ENCODE results near the gene SHISA5.
"Not testable (repeated sequence)": the region's sequence is repeated elsewhere in the genome, so short reads cannot be mapped to it uniquely, and the experiment has no call there.

The SHISA5 gene

GRCh38 chr3:48505146-48505545 is 1.2 kb upstream of the SHISA5 start:
- H3K36me3 Mint-ChIP-seq (ENCODE audit: low read depth), result peaks cover 9% of the 10 kb centered on the region
- H3K27me3 Mint-ChIP-seq, result no peaks in the 10 kb centered on the region
- peak overlapping the region; percentile 80 for H3K4me3 Mint-ChIP-seq
- H3K27ac Mint-ChIP-seq, result no peak overlapping the region
- peaks cover 52% of the 10 kb centered on the region for H3K4me1 Mint-ChIP-seq (ENCODE audit: low read depth)
- no peaks in the 10 kb centered on the region for H3K9me3 Mint-ChIP-seq

- Mint-ChIP-seq H3K4me1 (ENCODE audit: low read depth) (peaks cover 52% of the 10 kb centered on the region), H3K27me3 (no peaks in the 10 kb centered on the region), H3K9me3 (no peaks in the 10 kb centered on the region), H3K36me3 (ENCODE audit: low read depth) (peaks cover 14% of the 10 kb centered on the region), H3K27ac (peak overlapping the region; percentile 63), H3K4me3 (peak overlapping the region; percentile 80)
Observed at GRCh38 chr3:48503401-48504050, 448 bp downstream of the SHISA5 start.

- Mint-ChIP-seq H3K36me3 (ENCODE audit: low read depth) (peaks cover 20% of the 10 kb centered on the region), H3K4me1 (ENCODE audit: low read depth) (peaks cover 47% of the 10 kb centered on the region), H3K27ac (no peak overlapping the region), H3K27me3 (no peaks in the 10 kb centered on the region), H3K4me3 (peak overlapping the region; percentile 80), H3K9me3 (no peaks in the 10 kb centered on the region)
Observed at GRCh38 chr3:48502728-48503168, 1.2 kb downstream of the SHISA5 start.

GRCh38 chr3:48502121-48502520 is 1.9 kb downstream of the SHISA5 start:
- peaks cover 20% of the 10 kb centered on the region for H3K36me3 Mint-ChIP-seq (ENCODE audit: low read depth)
- H3K4me3 Mint-ChIP-seq, result peak overlapping the region; percentile 80

GRCh38 chr3:48501196-48501595 is 2.8 kb downstream of the SHISA5 start:
- H3K27me3 Mint-ChIP-seq, result no peaks in the 10 kb centered on the region
- no peaks in the 10 kb centered on the region for H3K9me3 Mint-ChIP-seq
- no peak overlapping the region for H3K4me3 Mint-ChIP-seq
- peaks cover 20% of the 10 kb centered on the region for H3K36me3 Mint-ChIP-seq (ENCODE audit: low read depth)
- peaks cover 38% of the 10 kb centered on the region for H3K4me1 Mint-ChIP-seq (ENCODE audit: low read depth)
- H3K27ac Mint-ChIP-seq, result no peak overlapping the region

More at GRCh38 chr3:48502121-48502520, 1.9 kb downstream of the SHISA5 start:
- H3K9me3 Mint-ChIP-seq, result no peaks in the 10 kb centered on the region
- no peaks in the 10 kb centered on the region for H3K27me3 Mint-ChIP-seq
- peaks cover 41% of the 10 kb centered on the region for H3K4me1 Mint-ChIP-seq (ENCODE audit: low read depth)
- H3K27ac Mint-ChIP-seq, result no peak overlapping the region

- Mint-ChIP-seq H3K27me3 (no peaks in the 10 kb centered on the region), H3K27ac (no peak overlapping the region), H3K4me3 (no peak overlapping the region), H3K36me3 (ENCODE audit: low read depth) (peaks cover 20% of the 10 kb centered on the region), H3K9me3 (no peaks in the 10 kb centered on the region), H3K4me1 (ENCODE audit: low read depth) (peaks cover 35% of the 10 kb centered on the region)
Observed at GRCh38 chr3:48500656-48501055, 3.3 kb downstream of the SHISA5 start.

GRCh38 chr3:48493203-48493501 is 10.8 kb downstream of the SHISA5 start:
- no peaks in the 10 kb centered on the region for H3K4me1 Mint-ChIP-seq (ENCODE audit: low read depth)
- H3K27ac Mint-ChIP-seq, result peak overlapping the region; percentile 31
- no peak overlapping the region for H3K4me3 Mint-ChIP-seq
- H3K36me3 Mint-ChIP-seq (ENCODE audit: low read depth), result peaks cover 15% of the 10 kb centered on the region
- H3K9me3 Mint-ChIP-seq, result no peaks in the 10 kb centered on the region
- H3K27me3 Mint-ChIP-seq, result no peaks in the 10 kb centered on the region

GRCh38 chr3:48492461-48493202 is 11.3 kb downstream of the SHISA5 start:
- H3K27me3 Mint-ChIP-seq, result no peaks in the 10 kb centered on the region
- no peaks in the 10 kb centered on the region for H3K9me3 Mint-ChIP-seq
- no peak overlapping the region for H3K4me3 Mint-ChIP-seq
- H3K36me3 Mint-ChIP-seq (ENCODE audit: low read depth), result peaks cover 13% of the 10 kb centered on the region
- peak overlapping the region; percentile 31 for H3K27ac Mint-ChIP-seq
- H3K4me1 Mint-ChIP-seq (ENCODE audit: low read depth), result no peaks in the 10 kb centered on the region

GRCh38 chr3:48486952-48487351 is 17.0 kb downstream of the SHISA5 start:
- no peaks in the 10 kb centered on the region for H3K36me3 Mint-ChIP-seq (ENCODE audit: low read depth)
- no peaks in the 10 kb centered on the region for H3K9me3 Mint-ChIP-seq
- no peak overlapping the region for H3K27ac Mint-ChIP-seq
- no peaks in the 10 kb centered on the region for H3K27me3 Mint-ChIP-seq
- H3K4me3 Mint-ChIP-seq, result no peak overlapping the region
- H3K4me1 Mint-ChIP-seq (ENCODE audit: low read depth), result no peaks in the 10 kb centered on the region

- not testable (repeated sequence) for H3K4me3 Mint-ChIP-seq; H3K9me3 Mint-ChIP-seq; H3K27ac Mint-ChIP-seq; H3K36me3 Mint-ChIP-seq (ENCODE audit: low read depth); H3K27me3 Mint-ChIP-seq
- peaks cover 26% of the 10 kb centered on the region for H3K4me1 Mint-ChIP-seq (ENCODE audit: low read depth)
Observed at GRCh38 chr3:48482822-48483221, 21.2 kb downstream of the SHISA5 start.

- not testable (repeated sequence) for H3K4me3 Mint-ChIP-seq; H3K27me3 Mint-ChIP-seq; H3K9me3 Mint-ChIP-seq; H3K27ac Mint-ChIP-seq; H3K36me3 Mint-ChIP-seq (ENCODE audit: low read depth)
- H3K4me1 Mint-ChIP-seq (ENCODE audit: low read depth), result peaks cover 39% of the 10 kb centered on the region
Observed at GRCh38 chr3:48480891-48481290, 23.1 kb downstream of the SHISA5 start.

GRCh38 chr3:48478626-48479555 is 25.1 kb downstream of the SHISA5 start:
- peak overlapping the region; percentile 95 for H3K27ac Mint-ChIP-seq
- H3K9me3 Mint-ChIP-seq, result no peaks in the 10 kb centered on the region
- H3K27me3 Mint-ChIP-seq, result no peaks in the 10 kb centered on the region
- H3K4me3 Mint-ChIP-seq, result peak overlapping the region; percentile 77
- peaks cover 44% of the 10 kb centered on the region for H3K4me1 Mint-ChIP-seq (ENCODE audit: low read depth)
- peaks cover 4% of the 10 kb centered on the region for H3K36me3 Mint-ChIP-seq (ENCODE audit: low read depth)

- Mint-ChIP-seq H3K27me3 (no peaks in the 10 kb centered on the region), H3K9me3 (no peaks in the 10 kb centered on the region), H3K27ac (peak overlapping the region; percentile 95), H3K36me3 (ENCODE audit: low read depth) (peaks cover 4% of the 10 kb centered on the region), H3K4me1 (ENCODE audit: low read depth) (peaks cover 52% of the 10 kb centered on the region), H3K4me3 (peak overlapping the region; percentile 77)
Observed at GRCh38 chr3:48477959-48478520, 25.9 kb downstream of the SHISA5 start.

- no peaks in the 10 kb centered on the region for H3K27me3 Mint-ChIP-seq
- H3K9me3 Mint-ChIP-seq, result no peaks in the 10 kb centered on the region
- H3K27ac Mint-ChIP-seq, result no peak overlapping the region
- no peak overlapping the region for H3K4me3 Mint-ChIP-seq
- H3K36me3 Mint-ChIP-seq (ENCODE audit: low read depth), result peaks cover 4% of the 10 kb centered on the region
- peaks cover 57% of the 10 kb centered on the region for H3K4me1 Mint-ChIP-seq (ENCODE audit: low read depth)
Observed at GRCh38 chr3:48476426-48477053, 27.4 kb downstream of the SHISA5 start.

Data from stimulated activated naive CD8-positive, alpha-beta T cell treated with anti-CD3 and anti-CD28 coated beads, Interleukin-15, Interleukin-2, amounts not matched to agents 100 ng/mL and 50 ng/mL, for 24 hours (primary cell).